ENCODE data around the gene TBC1D5.

DNA sequence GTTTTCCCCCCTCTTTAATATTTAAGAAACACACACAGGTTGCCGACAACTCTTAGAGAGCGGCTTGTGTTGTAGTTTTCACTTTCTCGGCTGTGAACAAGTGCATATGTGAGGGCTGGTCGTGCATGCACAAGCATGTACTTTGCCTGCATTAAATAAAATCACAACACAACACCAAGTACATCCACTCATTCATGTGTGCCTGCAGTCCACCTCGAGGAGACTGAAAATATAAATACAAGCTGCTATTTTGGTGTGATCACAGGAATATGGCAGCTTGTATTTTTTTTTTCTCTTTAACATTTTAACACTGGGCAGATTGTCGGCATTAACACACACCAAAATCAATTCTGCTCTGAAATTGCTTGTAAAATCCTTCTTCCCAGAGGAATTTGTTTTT is 346.4 kb downstream of the TBC1D5 start:
- TF ChIP-seq, protein P1, sequence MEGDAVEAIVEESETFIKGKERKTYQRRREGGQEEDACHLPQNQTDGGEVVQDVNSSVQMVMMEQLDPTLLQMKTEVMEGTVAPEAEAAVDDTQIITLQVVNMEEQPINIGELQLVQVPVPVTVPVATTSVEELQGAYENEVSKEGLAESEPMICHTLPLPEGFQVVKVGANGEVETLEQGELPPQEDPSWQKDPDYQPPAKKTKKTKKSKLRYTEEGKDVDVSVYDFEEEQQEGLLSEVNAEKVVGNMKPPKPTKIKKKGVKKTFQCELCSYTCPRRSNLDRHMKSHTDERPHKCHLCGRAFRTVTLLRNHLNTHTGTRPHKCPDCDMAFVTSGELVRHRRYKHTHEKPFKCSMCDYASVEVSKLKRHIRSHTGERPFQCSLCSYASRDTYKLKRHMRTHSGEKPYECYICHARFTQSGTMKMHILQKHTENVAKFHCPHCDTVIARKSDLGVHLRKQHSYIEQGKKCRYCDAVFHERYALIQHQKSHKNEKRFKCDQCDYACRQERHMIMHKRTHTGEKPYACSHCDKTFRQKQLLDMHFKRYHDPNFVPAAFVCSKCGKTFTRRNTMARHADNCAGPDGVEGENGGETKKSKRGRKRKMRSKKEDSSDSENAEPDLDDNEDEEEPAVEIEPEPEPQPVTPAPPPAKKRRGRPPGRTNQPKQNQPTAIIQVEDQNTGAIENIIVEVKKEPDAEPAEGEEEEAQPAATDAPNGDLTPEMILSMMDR (IDR thresholded peaks at IDR 0.05), result no peak
- TF ChIP-seq POLR2A (IDR thresholded peaks at IDR 0.05), result no peak
